Trophoblast cell (in vitro differentiated cells and primary cell): ENCODE data around the gene SRC.

Experiments used
- DNase-seq, 2 donors: peaks; one replicate each; pipeline ENCODE4 v3.0.0-alpha.2; 2016
- H2AFZ ChIP-seq: 2 replicates; pipeline ENCODE4 v1.6.1; 2013; ENCODE audit warnings: low read length, moderate library complexity, mild to moderate bottlenecking; ENCODE audit not compliant: insufficient read depth, poor library complexity
- H2AK5ac ChIP-seq: 2 replicates; pipeline ENCODE4 v1.6.1; 2013; ENCODE audit warnings: mild to moderate bottlenecking, low read length
- H2BK120ac ChIP-seq: 2 replicates; pipeline ENCODE4 v1.6.1; 2013; ENCODE audit warnings: low read length, mild to moderate bottlenecking, moderate library complexity; ENCODE audit not compliant: insufficient read depth, poor library complexity
- H2BK12ac ChIP-seq: 2 replicates; pipeline ENCODE4 v1.6.1; 2013; ENCODE audit warnings: mild to moderate bottlenecking, low read length, moderate library complexity
- H2BK5ac ChIP-seq: 2 replicates; pipeline ENCODE4 v1.6.1; 2013; ENCODE audit warnings: low read length, low read depth, moderate library complexity, mild to moderate bottlenecking; ENCODE audit not compliant: poor library complexity
- H3K14ac ChIP-seq: 2 replicates; pipeline ENCODE4 v1.6.1; 2013; ENCODE audit warnings: mild to moderate bottlenecking, low read length
- H3K18ac ChIP-seq: 2 replicates; pipeline ENCODE4 v1.6.1; 2013; ENCODE audit warnings: mild to moderate bottlenecking, low read length
- H3K23ac ChIP-seq: 2 replicates; pipeline ENCODE4 v1.6.1; 2013; ENCODE audit warnings: low read length
- H3K27ac ChIP-seq: 2 replicates; pipeline ENCODE4 v1.5.1; 2013; ENCODE audit warnings: low read depth, mild to moderate bottlenecking, inconsistent platforms, low read length, moderate library complexity
- H3K27me3 ChIP-seq: 2 replicates; pipeline ENCODE4 v1.6.1; 2013; ENCODE audit warnings: inconsistent platforms, mild to moderate bottlenecking, low read length, moderate library complexity; ENCODE audit not compliant: insufficient read depth
- H3K36me3 ChIP-seq, 2 experiments: 1 replicate in 1 of 2; 2 replicates in 1 of 2; pipeline ENCODE4 v1.6.1; 2013; ENCODE audit warnings: low read length in 2 of 2, mild to moderate bottlenecking in 2 of 2, moderate library complexity in 1 of 2; ENCODE audit not compliant: insufficient read depth in 2 of 2, control insufficient read depth in 1 of 2
- H3K4ac ChIP-seq: 2 replicates; pipeline ENCODE4 v1.6.1; 2013; ENCODE audit warnings: low read depth, mild to moderate bottlenecking, low read length, moderate library complexity
- H3K4me1 ChIP-seq, 2 experiments: 1 replicate in 1 of 2; 2 replicates in 1 of 2; pipeline ENCODE4 v1.6.1; 2013; ENCODE audit warnings: low read length in 2 of 2, mild to moderate bottlenecking in 2 of 2, moderate library complexity in 1 of 2; ENCODE audit not compliant: insufficient read depth in 2 of 2, control insufficient read depth in 1 of 2
- H3K4me2 ChIP-seq: 2 replicates; pipeline ENCODE4 v1.6.1; 2013; ENCODE audit warnings: inconsistent platforms, mild to moderate bottlenecking, low read length, moderate library complexity
- H3K4me3 ChIP-seq: 2 replicates; pipeline ENCODE4 v1.5.1; 2013; ENCODE audit warnings: mild to moderate bottlenecking, low read depth, low read length, inconsistent platforms
- H3K79me1 ChIP-seq: one replicate; pipeline ENCODE4 v1.6.1; 2013; ENCODE audit warnings: low read length
- H3K79me2 ChIP-seq: 2 replicates; pipeline ENCODE4 v1.6.1; 2013; ENCODE audit warnings: low read length, mild to moderate bottlenecking; ENCODE audit not compliant: control insufficient read depth, insufficient read depth, poor library complexity
- H3K9ac ChIP-seq: 2 replicates; pipeline ENCODE4 v1.6.1; 2013; ENCODE audit warnings: mild to moderate bottlenecking, low read length
- H3K9me3 ChIP-seq: 2 replicates; pipeline ENCODE4 v1.6.1; 2013; ENCODE audit warnings: low read depth, mild to moderate bottlenecking, control low read depth, inconsistent platforms, low read length; ENCODE audit not compliant: insufficient read depth
- H4K12ac ChIP-seq: 2 replicates; pipeline ENCODE4 v1.6.1; 2013; ENCODE audit warnings: low read depth, mild to moderate bottlenecking, low read length, moderate library complexity
- H4K8ac ChIP-seq: 2 replicates; pipeline ENCODE4 v1.6.1; 2013; ENCODE audit warnings: low read depth, mild to moderate bottlenecking, low read length, moderate library complexity
- H4K91ac ChIP-seq: one replicate; pipeline ENCODE4 v1.6.1; 2013; ENCODE audit warnings: low read depth, mild to moderate bottlenecking, low read length, moderate library complexity
- WGBS: extraction: QIAGEN DNeasy Blood & Tissue Kit; methylation state at CpG from one replicate; pipeline ENCODE4 v1.1.7; 2013; ENCODE audit warnings: missing lambda C conversion rate; ENCODE audit not compliant: insufficient read length, insufficient coverage; ENCODE audit errors: extremely low coverage; 5-methylcytosine and 5-hydroxymethylcytosine counted together

SRC gene

GRCh38 chr20:37453836-37454235, 107.9 kb downstream of the SRC start:
- H2BK120ac ChIP-seq: no peak overlapping the region
- no peaks in the 10 kb centered on the region for H3K4me1 ChIP-seq
- no peak overlapping the region for H3K18ac ChIP-seq
- no peak overlapping the region for H3K14ac ChIP-seq
- H3K23ac ChIP-seq: no peak overlapping the region
- DNase-seq: no peak
- H3K27ac ChIP-seq: no peak overlapping the region
- H4K12ac ChIP-seq: no peak overlapping the region
- H3K9me3 ChIP-seq: peaks cover 10% of the 10 kb centered on the region
- H2AFZ ChIP-seq: no peak overlapping the region
- no peak overlapping the region for H2BK5ac ChIP-seq
- no peak overlapping the region for H2BK12ac ChIP-seq
- H3K36me3 ChIP-seq: no peaks in the 10 kb centered on the region
- no peak overlapping the region for H3K4me3 ChIP-seq
- no peak overlapping the region for H2AK5ac ChIP-seq
- no peaks in the 10 kb centered on the region for H3K27me3 ChIP-seq
- no peak overlapping the region for H3K4ac ChIP-seq
- no peak overlapping the region for H4K91ac ChIP-seq
- WGBS: no CpG with 5 or more reads among the region's 5 CpGs
- no peak overlapping the region for H3K9ac ChIP-seq
- H4K8ac ChIP-seq: no peak overlapping the region
- no peak overlapping the region for H3K4me2 ChIP-seq
- H3K79me1 ChIP-seq: no peaks in the 10 kb centered on the region
- no peaks in the 10 kb centered on the region for H3K79me2 ChIP-seq

GRCh38 chr20:37454636-37455385, 108.9 kb downstream of the SRC start:
- Histone ChIP-seq H4K91ac (no peak overlapping the region), H3K4ac (no peak overlapping the region), H3K4me1 (no peaks in the 10 kb centered on the region), H2BK5ac (no peak overlapping the region), H3K27me3 (no peaks in the 10 kb centered on the region), H3K9me3 (peaks cover 7% of the 10 kb centered on the region), H3K9ac (no peak overlapping the region), H4K12ac (no peak overlapping the region), H2BK12ac (no peak overlapping the region), H4K8ac (no peak overlapping the region), H3K4me2 (no peak overlapping the region), H3K79me2 (no peaks in the 10 kb centered on the region), H3K23ac (no peak overlapping the region), H3K36me3 (no peaks in the 10 kb centered on the region), H3K14ac (no peak overlapping the region), H2AK5ac (no peak overlapping the region), H3K27ac (no peak overlapping the region), H2BK120ac (no peak overlapping the region), H3K18ac (no peak overlapping the region), H3K4me3 (no peak overlapping the region), H2AFZ (no peak overlapping the region), H3K79me1 (no peaks in the 10 kb centered on the region)
- no peak for DNase-seq
